Measurements from ENCODE around the gene INSC.

The INSC gene

GRCh38 chr11:15115686-15116085, 963 bp downstream of the INSC start:
- TF ChIP-seq, protein P1, sequence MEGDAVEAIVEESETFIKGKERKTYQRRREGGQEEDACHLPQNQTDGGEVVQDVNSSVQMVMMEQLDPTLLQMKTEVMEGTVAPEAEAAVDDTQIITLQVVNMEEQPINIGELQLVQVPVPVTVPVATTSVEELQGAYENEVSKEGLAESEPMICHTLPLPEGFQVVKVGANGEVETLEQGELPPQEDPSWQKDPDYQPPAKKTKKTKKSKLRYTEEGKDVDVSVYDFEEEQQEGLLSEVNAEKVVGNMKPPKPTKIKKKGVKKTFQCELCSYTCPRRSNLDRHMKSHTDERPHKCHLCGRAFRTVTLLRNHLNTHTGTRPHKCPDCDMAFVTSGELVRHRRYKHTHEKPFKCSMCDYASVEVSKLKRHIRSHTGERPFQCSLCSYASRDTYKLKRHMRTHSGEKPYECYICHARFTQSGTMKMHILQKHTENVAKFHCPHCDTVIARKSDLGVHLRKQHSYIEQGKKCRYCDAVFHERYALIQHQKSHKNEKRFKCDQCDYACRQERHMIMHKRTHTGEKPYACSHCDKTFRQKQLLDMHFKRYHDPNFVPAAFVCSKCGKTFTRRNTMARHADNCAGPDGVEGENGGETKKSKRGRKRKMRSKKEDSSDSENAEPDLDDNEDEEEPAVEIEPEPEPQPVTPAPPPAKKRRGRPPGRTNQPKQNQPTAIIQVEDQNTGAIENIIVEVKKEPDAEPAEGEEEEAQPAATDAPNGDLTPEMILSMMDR (IDR thresholded peaks at IDR 0.05), result no peak

DNA sequence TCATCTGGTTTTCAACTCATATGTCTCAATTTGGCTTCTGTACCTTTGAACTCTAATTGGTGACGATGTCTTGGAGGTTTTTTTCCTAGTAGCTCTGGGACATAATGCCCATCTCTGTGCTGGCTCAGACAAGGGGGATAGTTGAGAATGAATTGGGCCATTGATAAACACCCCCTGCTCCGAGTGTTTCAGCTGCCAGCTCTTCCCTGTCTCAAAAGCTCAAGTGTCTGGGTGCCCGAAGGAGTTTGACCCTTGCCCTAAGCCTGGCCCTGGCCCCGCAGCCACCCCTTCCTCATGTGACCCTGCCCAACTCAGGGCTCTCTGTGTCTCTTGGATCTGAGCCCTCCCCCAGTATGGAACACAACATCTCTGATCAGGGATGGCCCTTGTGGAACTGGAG, 3.0 kb downstream of the INSC start:
- TF ChIP-seq, protein P1 (IDR thresholded peaks at IDR 0.05), result no peak

GRCh38 chr11:15118431-15118830, 3.7 kb downstream of the INSC start:
- TF ChIP-seq, protein P1 (IDR thresholded peaks at IDR 0.05), result no peak

GRCh38 chr11:15119352-15119751, 4.6 kb downstream of the INSC start:
- TF ChIP-seq, protein P1 (IDR thresholded peaks at IDR 0.05), result no peak

GRCh38 chr11:15119826-15120225, 5.1 kb downstream of the INSC start:
- TF ChIP-seq, protein P1 (IDR thresholded peaks at IDR 0.05), result no peak

DNA sequence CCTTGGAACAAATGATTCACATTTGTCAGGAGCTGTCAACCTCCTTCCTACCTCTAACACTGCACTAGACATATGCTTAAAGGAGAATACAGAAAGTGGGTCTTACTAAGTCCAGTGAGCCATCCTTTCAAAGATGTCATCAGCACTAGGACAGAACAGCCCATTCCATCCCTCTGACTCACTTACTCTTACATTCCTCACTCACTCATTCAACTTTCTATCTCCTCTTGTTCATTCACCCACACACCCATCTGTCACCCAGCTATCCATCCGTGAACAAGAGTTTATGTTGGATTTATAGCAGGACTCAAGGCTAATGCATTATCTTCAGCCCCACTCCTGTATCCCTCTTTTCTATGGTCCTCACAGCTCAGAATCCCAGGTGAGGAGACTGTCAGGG, 9.1 kb downstream of the INSC start:
- TF ChIP-seq, protein P1 (IDR thresholded peaks at IDR 0.05), result no peak

- TF ChIP-seq, protein P1 (IDR thresholded peaks at IDR 0.05), result no peak
Observed at GRCh38 chr11:15124528-15124927, 9.8 kb downstream of the INSC start.

DNA sequence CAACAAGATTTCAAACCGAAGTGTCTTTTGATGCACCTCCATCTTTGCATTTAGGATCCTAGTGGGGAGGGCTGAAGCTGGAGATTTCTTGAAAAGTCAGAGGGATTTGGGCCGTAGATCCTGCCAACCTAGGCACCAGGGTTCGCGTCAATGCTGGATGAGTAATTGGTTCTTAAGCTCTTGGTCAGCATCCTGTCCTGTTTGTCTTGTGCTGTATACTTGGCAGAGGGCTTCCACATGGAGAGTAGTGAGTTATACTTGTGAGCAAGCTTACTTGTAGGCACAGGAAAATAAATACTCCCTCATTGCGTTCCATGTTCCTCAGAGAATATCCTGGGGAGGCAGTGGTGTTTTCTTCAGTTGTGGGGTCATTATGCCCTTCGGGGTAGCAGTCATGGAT, 12.6 kb downstream of the INSC start:
- TF ChIP-seq, protein P1 (IDR thresholded peaks at IDR 0.05), result no peak
